HG03558 (cell line): ENCODE data around the gene GAA.
"Not testable (repeated sequence)": the region's sequence is repeated elsewhere in the genome, so short reads cannot be mapped to it uniquely, and the experiment has no call there.

Experiments used
- ATAC-seq: cut with Tn5 transposase; IDR thresholded peaks from one replicate; pipeline ENCODE4 v1.9.1; 2021; ENCODE audit warnings: moderate number of reproducible peaks; ENCODE audit not compliant: unreplicated experiment; ENCODE audit errors: extremely low read depth

Gene GAA

DNA sequence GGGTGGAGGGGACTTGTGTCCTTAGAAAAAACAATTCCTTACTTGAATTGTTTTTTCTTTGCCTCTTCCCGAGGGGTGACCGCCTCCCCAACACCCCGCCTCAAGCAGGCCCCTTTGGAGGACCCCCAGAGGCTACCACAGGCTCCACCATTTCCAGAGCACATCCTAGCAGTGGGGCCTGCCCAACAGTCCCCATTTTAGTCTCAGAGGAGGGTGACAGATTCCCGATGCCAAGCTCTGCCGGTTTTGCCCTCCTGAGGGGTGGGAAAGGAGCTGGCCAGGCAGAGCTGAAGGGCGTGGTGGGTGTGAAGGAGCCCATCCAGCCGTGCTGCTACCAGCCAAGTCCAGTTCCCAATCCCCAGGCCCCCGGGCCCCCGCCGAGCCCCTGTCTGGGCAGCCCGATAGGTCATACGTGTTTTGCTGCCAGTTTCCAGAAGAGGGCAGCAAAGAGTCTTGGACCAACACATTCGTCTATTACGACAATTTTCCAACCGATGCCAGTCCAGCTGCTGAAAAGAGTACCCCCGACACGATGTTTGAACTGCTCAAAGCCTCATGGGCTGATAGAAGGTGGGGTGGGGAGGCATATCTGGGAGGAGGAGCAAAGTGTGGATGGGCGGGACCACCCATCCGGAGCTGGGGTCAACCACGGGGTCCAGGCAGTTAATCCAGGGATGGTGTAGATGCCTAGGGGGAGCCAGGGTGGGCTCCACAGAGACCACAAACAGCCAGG, 18.8 kb upstream of the GAA start:
- no peak for ATAC-seq

- no peak for ATAC-seq
Observed at GRCh38 chr17:80083136-80083661, 18.2 kb upstream of the GAA start.

DNA sequence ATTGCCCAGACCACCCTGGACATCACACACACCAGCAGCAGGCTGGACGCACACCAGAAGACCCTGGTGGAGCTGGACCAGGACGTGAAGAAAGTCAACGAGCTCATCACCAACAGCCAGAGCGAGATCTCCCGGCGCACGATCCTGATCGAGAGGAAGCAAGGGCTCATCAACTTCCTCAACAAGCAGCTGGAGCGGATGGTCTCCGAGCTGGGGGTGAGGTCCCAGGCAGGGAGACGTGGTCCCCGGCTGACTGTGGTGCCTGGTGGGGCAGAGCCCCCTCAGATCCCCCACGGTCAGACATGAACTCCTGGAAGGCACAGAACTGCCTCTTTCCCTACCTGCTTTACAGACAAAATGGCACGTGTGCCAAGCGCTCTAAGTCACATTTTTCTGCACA, 16.6 kb upstream of the GAA start:
- no peak for ATAC-seq

- no peak for ATAC-seq
Observed at GRCh38 chr17:80086081-80086480, 15.3 kb upstream of the GAA start.

- no peak for ATAC-seq
Observed at GRCh38 chr17:80086616-80087015, 14.8 kb upstream of the GAA start.

DNA sequence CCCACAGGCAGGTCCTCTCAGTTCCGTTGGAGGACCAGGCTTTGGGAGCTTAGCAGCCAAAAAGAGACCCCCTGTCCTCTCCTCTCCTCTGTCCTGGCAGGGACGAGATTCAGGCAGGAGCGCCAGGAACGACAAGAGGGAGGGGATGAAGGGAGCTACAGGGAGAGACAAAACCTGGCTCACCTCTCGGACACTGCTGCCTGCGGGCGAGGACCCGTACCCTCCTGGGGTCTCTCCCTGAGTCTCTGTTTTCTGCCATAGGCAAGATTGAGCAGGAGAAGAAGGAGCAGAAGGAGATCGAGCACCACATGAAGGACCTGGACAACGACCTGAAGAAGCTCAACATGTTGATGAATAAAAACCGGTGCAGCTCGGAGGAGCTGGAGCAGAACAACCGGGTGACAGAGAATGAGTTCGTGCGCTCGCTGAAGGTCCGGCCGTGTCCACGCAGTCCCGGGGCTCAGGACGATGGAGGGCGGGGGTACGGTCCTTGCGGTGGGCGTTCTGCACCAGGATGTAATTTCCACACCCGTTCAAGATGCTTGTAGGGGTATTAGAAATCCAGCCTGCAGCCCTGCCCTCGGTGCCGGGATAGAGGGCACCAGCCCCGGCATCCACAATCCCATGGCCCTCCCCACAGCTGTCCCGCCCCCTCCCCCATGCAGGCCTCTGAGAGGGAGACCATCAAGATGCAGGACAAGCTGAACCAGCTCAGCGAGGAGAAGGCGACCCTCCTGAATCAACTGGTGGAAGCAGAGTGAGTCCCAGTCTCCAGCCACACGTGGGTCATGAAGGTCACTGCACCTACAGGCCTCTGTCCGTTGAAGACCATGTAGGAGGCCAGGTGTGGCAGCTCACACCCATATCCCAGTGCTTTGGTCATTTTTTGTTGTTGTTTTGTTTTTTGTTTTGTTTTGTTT, 13.8 kb upstream of the GAA start:
- ATAC-seq = no peak

GRCh38 chr17:80089762-80090161, 11.6 kb upstream of the GAA start:
- ATAC-seq = no peak

DNA sequence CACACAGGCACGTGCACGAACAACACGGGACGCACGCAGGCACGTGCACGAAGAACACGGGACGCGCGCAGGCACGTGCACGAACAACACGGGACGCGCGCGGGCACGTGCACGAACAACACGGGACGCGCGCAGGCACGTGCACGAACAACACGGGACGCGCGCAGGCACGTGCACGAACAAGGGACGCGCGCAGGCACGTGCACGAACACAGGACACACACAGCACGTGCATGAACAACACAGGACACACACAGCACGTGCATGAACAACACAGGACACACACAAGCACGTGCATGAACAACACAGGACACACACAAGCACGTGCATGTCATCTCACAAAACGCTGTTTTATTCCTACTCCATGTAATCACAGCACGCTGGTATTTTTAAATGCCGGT, 11.2 kb upstream of the GAA start:
- ATAC-seq = not testable (repeated sequence)

DNA sequence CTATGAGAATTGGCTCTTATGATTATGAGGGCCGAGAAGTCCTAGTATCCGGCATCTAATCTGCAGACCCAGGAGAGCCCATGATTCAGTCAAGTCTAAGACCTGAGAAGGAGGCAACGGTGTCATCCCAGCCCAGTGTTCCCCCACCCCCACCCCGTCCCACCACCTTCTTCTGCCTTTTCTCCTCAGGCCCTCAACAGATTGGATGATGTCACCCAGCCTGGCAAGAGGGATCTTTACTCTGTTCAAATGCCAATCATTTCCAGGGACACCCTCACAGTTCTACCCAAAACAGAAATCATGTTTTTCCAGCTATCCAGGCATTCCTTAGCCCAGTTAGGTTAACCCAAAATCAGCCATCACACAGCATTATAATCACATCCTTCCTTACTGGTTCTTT, 10.0 kb upstream of the GAA start:
- no peak for ATAC-seq

DNA sequence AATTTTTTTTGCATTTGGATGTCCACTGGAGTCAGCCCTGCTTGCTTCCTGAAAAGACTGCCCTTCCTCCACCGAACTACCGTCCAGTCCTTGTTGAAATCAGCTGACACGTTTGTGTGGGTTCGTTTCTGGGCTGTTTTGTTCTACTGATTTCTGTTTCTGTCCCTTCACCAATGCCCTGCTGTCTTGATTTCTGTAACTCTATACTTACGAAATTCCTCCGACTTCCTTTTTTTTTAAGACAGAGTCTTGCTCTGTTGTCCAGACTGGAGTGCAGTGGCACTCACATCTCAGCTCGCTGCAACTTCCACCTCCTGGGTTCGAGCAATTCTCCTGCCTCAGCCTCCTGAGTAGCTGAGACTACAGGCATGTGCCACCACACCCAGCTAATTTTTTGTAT, 8.4 kb upstream of the GAA start:
- no peak for ATAC-seq

- ATAC-seq = no peak
Observed at GRCh38 chr17:80095038-80095843, 6.1 kb upstream of the GAA start.

DNA sequence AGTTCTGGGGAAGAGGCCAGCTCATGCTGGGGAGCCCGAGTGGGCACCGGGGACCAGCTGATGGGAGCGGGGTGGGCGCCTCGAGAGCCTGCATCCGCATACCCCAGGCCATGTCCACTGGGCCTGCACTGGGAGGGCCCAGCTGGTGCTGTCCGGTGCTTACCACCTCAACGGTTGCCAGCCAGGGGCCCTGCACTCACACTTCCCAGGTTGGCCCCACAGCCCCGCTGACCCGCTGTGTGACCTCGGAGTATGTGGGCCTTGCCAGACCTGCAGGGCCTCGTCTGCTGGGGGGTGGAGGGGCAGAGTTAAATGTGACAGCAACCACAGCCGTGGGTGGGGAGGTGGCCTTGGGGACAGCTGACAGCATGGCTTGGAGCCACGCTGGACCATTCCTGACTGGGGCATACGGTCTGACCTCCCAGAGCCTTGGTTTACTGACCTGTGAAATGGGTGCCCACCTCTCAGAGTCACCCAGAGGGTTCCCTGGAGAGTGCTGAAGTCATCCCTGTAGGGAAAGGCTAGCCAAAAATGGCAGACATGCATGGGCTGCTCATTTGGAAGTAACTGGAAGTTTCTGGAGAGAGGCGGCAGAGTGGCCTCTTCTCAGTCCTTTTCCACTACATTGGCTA, 5.4 kb upstream of the GAA start:
- no peak for ATAC-seq

GRCh38 chr17:80096561-80097021, 4.8 kb upstream of the GAA start:
- ATAC-seq = no peak

DNA sequence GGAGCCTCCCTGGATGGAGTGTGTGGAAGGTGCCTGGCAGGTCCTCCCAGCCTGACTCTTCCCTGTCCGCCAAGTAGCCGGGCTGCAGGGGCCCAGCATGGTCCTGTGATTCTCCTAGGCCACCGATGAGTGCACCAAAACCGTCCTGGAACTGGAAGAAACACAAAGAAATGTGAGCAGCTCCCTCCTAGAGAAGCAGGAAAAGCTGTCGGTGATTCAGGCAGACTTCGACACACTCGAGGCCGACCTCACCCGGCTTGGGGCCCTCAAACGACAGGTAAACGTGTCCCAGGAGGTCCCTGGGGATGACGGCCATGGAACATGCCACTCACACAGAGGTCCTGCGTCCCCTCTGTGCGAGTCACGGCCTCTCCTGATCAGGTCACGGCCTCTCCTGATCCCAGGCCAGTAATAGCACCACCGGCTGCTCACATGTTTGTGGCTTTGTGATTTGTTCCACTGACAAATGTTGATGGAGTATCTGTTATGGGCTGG, 4.2 kb upstream of the GAA start:
- ATAC-seq = no peak

- ATAC-seq = no peak
Observed at GRCh38 chr17:80097844-80098691, 3.3 kb upstream of the GAA start.

GRCh38 chr17:80099291-80100034, 1.9 kb upstream of the GAA start:
- ATAC-seq = no peak

DNA sequence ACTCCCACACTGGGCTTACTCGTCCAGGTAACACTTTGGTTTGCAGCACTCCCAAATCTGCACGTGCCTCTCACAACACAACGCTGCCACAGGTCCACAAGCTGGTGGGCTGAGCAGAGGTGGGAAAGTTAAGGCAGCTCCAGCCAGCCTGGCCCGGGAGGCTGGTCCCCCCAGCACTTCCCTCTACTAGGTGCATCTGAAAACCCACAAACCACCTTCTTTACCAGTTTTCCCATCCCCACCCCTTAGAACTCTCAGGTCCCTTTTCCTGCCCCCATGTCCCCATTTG, 1.4 kb upstream of the GAA start:
- no peak for ATAC-seq

DNA sequence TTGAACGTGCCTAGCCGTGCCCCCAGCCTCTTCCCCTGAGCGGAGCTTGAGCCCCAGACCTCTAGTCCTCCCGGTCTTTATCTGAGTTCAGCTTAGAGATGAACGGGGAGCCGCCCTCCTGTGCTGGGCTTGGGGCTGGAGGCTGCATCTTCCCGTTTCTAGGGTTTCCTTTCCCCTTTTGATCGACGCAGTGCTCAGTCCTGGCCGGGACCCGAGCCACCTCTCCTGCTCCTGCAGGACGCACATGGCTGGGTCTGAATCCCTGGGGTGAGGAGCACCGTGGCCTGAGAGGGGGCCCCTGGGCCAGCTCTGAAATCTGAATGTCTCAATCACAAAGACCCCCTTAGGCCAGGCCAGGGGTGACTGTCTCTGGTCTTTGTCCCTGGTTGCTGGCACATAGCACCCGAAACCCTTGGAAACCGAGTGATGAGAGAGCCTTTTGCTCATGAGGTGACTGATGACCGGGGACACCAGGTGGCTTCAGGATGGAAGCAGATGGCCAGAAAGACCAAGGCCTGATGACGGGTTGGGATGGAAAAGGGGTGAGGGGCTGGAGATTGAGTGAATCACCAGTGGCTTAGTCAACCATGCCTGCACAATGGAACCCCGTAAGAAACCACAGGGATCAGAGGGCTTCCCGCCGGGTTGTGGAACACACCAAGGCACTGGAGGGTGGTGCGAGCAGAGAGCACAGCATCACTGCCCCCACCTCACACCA, 724 bp downstream of the GAA start:
- no peak for ATAC-seq
